HEK293 (cell line): ENCODE results near the gene CDKAL1.

Experiments
- SP7 ChIP-seq: fragments of 450-650 bp; formaldehyde crosslinking; IDR thresholded peaks from 2 replicates; pipeline ENCODE4 v1.5.1; 2016; ENCODE audit warnings: missing biosample characterization, missing genetic modification characterization
- YY1 ChIP-seq: fragments of 450-650 bp; formaldehyde crosslinking; IDR thresholded peaks from 2 replicates; pipeline ENCODE4 v1.5.1; 2018; ENCODE audit warnings: missing biosample characterization, missing genetic modification characterization
- TF ChIP-seq, protein P1 (sequence below): fragments of 450-650 bp; formaldehyde crosslinking; IDR thresholded peaks from 2 replicates; pipeline ENCODE4 v1.5.1; 2016; ENCODE audit warnings: missing biosample characterization, missing genetic modification characterization
- TF ChIP-seq, protein P2 (sequence below): fragments of 450-650 bp; formaldehyde crosslinking; IDR thresholded peaks from 2 replicates; pipeline ENCODE4 v1.5.1; 2016; ENCODE audit warnings: missing biosample characterization, missing genetic modification characterization
- TF ChIP-seq, protein P3 (sequence below): fragments of 450-650 bp; formaldehyde crosslinking; optimal IDR thresholded peaks from 2 replicates; pipeline ENCODE3; 2016; ENCODE audit warnings: missing biosample characterization, mild to moderate bottlenecking, missing genetic modification characterization

DNA sequence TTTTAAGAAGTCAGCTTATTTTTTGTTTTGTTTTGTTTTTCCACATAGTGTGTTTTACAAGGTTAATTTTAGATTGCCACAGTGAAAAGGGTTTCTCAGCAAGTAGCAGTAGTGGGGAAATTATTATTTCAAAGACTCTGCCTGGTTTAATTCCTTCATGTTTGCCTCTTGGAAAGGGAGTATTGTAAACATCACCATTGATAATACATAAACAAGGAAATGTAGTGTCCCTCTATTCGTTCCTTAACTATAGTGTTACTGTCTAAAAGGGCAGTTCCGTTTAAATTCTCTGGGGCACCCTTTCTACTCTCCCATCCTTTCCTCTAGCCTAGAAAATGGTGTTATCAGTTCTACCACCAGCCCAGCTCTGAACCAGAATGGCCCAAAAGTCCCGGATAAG lies 668.3 kb downstream of the CDKAL1 start:
- TF ChIP-seq SP7 (no peak), YY1 (tag by site-specific recombination) (no peak)
- TF ChIP-seq, protein P1, sequence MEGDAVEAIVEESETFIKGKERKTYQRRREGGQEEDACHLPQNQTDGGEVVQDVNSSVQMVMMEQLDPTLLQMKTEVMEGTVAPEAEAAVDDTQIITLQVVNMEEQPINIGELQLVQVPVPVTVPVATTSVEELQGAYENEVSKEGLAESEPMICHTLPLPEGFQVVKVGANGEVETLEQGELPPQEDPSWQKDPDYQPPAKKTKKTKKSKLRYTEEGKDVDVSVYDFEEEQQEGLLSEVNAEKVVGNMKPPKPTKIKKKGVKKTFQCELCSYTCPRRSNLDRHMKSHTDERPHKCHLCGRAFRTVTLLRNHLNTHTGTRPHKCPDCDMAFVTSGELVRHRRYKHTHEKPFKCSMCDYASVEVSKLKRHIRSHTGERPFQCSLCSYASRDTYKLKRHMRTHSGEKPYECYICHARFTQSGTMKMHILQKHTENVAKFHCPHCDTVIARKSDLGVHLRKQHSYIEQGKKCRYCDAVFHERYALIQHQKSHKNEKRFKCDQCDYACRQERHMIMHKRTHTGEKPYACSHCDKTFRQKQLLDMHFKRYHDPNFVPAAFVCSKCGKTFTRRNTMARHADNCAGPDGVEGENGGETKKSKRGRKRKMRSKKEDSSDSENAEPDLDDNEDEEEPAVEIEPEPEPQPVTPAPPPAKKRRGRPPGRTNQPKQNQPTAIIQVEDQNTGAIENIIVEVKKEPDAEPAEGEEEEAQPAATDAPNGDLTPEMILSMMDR (tag by site-specific recombination): no peak
- TF ChIP-seq, protein P2, sequence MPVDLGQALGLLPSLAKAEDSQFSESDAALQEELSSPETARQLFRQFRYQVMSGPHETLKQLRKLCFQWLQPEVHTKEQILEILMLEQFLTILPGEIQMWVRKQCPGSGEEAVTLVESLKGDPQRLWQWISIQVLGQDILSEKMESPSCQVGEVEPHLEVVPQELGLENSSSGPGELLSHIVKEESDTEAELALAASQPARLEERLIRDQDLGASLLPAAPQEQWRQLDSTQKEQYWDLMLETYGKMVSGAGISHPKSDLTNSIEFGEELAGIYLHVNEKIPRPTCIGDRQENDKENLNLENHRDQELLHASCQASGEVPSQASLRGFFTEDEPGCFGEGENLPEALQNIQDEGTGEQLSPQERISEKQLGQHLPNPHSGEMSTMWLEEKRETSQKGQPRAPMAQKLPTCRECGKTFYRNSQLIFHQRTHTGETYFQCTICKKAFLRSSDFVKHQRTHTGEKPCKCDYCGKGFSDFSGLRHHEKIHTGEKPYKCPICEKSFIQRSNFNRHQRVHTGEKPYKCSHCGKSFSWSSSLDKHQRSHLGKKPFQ (tag by site-specific recombination): no peak
- TF ChIP-seq, protein P3, sequence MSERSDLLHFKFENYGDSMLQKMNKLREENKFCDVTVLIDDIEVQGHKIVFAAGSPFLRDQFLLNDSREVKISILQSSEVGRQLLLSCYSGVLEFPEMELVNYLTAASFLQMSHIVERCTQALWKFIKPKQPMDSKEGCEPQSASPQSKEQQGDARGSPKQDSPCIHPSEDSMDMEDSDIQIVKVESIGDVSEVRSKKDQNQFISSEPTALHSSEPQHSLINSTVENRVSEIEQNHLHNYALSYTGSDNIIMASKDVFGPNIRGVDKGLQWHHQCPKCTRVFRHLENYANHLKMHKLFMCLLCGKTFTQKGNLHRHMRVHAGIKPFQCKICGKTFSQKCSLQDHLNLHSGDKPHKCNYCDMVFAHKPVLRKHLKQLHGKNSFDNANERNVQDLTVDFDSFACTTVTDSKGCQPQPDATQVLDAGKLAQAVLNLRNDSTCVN (tag by site-specific recombination): no peak
